GM12874 (cell line): ENCODE results near the gene TMEM50B.

Experiments
- CTCF ChIP-seq: IDR thresholded peaks from 2 replicates; pipeline ENCODE4 v1.5.1; 2011; ENCODE audit warnings: low read depth, mild to moderate bottlenecking, control low read depth, low read length, moderate library complexity; ENCODE audit not compliant: insufficient read depth

The TMEM50B gene

GRCh38 chr21:33411949-33412430 is 67.8 kb downstream of the TMEM50B start:
- TF ChIP-seq CTCF: no peak

- TF ChIP-seq CTCF: no peak
These were observed 73.3 kb downstream of the TMEM50B start for GRCh38 chr21:33406493-33406892.

GRCh38 chr21:33403786-33404585 is 75.8 kb downstream of the TMEM50B start:
- no peak for TF ChIP-seq CTCF

GRCh38 chr21:33403128-33403785 is 76.5 kb downstream of the TMEM50B start, which contains the start of gene IFNGR2:
Gene IFNGR2, plus strand, starts transcription at chr21:33403413. Its CDS starts 131 bp downstream, at chr21:33403544.
- TF ChIP-seq CTCF: no peak

- no peak for TF ChIP-seq CTCF
These were observed 77.5 kb downstream of the TMEM50B start for GRCh38 chr21:33402001-33402979.

- no peak for TF ChIP-seq CTCF
These were observed 78.2 kb downstream of the TMEM50B start for GRCh38 chr21:33401630-33401992.
